Dermis blood vessel endothelial cell (primary cell): ENCODE measurements around the gene XPA. TPM values are rescaled to one million over a fixed set of nuclear protein-coding genes. Genes with fewer than 3 reads are reported as not detected.

ENCODE experiments used
- DNase-seq: peaks from one replicate; pipeline ENCODE4 v3.0.0; 2010
- total RNA-seq: library from RNA; depleted of rRNA; stranded (reverse); fragments of >200 nt; gene quantifications from 2 replicates; pipeline ENCODE4 v1.2.3, GENCODE V29; 2014

XPA gene
- total RNA-seq, 1 donor from 2014 or later = 8.3 TPM

DNA sequence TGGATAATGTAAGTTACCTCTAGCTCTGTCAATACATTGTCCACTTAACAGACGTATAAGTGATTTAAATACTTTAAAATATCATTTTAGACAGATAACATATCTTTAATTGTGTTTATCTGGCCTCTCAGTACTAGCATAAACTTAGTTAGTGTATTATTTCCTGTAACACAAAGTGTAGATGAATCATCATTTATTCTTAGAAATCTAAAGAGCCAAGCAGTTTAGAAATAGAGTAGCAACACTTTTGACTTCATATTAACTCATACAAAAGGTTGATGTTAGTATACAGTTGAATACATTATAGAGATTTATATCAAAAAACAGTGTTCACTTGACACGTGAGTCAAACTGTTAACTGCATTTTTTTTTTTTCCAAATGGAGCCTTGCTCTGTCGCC, 45.5 kb downstream of the XPA start:
- DNase-seq = peak; percentile 28

DNA sequence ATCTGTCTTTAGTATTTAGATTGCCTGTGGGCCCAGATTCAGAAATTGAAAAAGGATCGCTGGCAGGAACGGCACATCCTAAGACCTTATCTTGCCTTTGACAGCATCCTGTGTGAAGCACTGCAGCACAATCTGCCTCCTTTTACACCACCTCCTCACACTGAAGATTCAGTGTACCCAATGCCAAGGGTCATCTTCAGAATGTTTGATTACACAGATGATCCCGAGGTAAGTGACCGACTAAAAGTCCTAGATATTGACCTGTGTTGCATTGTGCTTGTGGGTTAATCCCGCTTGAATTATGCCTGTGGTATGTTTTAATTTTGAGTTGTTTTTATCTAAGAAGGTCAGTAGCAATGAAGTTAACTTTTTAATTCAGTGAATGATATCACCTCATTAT, 49.1 kb downstream of the XPA start:
- no peak for DNase-seq

DNA sequence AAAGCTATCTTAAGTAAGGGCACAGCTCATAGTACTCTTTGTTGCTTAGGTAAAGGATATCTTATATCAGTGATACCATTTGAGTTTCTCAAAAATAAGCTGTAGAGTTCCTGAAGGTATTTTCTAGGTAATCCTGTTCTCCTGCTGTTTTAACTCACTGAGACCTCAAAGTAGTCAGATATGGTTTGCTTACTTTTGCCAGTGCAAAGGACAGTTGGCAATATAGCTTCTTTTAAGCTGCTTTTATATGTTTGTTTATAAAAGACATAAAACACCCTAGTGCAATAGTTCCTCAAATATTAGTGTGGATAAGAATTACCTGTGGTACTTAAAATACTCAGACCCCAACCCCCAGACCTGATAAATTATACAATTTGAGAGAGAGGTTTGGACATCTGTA, 51.4 kb downstream of the XPA start:
- no peak for DNase-seq

DNA sequence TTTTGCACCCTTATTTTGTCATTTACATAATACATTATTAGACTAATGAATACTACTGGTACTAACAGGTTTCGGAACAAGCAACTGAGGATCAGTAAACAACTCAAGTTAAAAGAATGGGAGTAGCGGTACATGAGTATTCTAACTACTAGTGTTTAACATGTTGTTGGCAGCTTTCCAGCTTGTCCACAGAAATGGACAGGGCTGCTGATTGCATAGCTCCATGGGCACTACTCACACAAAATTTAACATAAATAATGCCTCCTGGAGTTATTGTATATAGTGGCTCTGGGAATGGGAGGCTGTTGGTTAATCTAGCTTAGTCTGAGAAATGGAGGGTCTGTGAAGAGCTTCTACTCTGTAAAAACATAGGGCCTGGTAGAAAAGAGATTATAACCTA, 56.8 kb downstream of the XPA start:
- peak; percentile 19 for DNase-seq

- DNase-seq = no peak
Measured at GRCh38 chr9:97638666-97639065, 58.5 kb downstream of the XPA start.

GRCh38 chr9:97636903-97637302, 60.2 kb downstream of the XPA start:
- DNase-seq = no peak

- DNase-seq = no peak
Measured at GRCh38 chr9:97635026-97635425, 62.1 kb downstream of the XPA start.

GRCh38 chr9:97633859-97634490, 63.2 kb downstream of the XPA start:
- peak; percentile 29 for DNase-seq

DNA sequence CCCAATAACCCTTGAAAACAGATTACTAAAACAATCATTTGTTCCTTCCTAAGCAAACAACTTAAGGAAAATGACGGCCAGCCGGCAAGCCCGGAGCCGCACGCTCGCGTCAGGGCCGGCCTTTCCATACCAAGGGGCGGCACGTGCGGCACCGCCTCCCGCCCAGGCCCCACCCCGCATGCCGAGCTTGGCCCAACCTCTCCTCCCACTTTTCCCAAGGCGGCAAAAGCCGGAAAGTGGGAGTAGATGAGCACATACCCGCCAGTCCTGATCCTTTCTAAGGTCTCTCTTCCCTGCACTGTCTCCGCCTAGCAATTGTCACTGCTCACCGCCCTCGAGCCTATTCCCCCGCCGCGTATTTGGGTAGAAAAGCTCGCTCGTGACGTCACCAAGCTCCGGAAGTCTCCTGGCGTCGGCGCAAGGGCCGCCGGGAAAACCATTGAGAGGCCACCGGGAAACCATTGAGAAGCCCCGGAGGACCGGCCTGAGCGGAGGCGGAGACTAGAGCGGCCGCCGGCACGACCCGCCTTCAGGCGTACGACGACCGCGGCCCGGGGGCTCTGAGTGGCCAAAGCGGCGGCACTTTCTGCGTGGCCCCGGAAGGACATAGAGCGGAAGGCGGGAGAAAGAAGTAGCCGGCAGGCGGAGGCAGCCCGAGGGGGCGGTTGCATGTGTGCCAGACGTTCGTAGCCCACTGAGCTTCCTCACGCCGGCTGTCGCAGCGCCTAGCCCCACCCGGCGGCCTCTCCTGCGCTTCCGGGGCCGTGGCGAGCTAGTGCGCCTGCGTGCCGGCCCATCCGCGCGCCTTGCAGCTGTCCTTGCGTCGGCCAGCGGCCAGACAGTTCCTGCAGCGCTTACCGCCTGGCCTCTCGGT, 63.9 kb downstream of the XPA start, which contains the start of the genes NCBP1 and TSTD2:
Gene NCBP1 (plus strand): TSS at position 837 of the 874 bp plus-strand sequence. CDS start 61 bp downstream, outside the sequence.
Gene TSTD2 (minus strand): TSS at position 384 of the 874 bp plus-strand sequence. CDS start 5,806 bp downstream, outside the sequence.
- peak; percentile 98 for DNase-seq

DNA sequence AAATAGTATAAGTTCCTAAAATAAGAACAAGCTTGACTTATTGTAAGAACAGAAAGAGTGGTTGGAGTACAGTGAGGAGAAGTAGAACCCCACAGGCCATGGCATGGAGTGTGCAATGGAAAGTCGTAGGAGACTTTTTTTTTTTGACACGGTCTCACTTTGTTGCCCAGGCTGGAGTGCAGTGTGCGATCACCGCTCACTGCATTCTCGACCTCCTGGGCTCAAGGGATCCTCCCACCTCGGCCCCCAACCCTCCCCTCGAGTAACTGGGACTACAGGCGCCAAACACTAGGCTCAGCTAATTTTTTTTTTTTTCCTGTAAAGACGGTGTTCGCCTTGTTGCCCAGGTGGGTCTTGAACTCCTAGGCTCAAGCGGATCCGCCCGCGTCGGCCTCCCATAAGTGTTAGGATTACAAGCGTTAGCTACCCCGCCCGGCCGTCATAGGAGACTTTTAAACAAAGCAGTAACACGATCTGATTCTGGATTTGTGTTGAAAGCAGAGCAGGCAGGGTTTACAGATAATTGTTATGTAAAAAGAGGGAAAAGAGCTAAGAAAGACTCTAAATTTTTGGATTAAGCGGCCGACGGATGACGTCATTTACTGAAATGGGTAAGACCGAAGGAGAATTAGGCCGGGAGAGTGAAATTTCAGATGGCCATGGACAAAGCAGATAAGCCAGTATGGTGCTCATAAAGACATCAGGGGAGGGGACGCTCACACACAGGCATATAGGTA, 64.7 kb downstream of the XPA start:
- no peak for DNase-seq

DNA sequence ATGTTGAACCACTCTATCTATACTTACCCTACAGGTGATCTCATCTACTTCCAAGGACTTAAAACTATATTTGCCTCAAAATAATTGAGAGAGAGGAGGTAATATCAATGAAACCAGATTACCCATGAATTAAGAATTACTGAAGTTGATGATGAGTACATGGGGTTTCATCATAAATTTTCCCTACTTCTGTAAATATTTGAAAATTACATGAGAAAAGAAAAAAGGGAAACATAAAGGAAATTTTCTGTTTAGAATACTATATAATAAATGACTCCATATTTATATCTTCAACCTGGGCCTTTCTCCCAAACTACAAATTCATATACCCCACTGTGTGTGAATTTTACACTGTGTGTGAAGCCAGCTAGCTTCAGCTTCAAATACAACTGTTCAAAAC, 66.5 kb downstream of the XPA start:
- no peak for DNase-seq

DNA sequence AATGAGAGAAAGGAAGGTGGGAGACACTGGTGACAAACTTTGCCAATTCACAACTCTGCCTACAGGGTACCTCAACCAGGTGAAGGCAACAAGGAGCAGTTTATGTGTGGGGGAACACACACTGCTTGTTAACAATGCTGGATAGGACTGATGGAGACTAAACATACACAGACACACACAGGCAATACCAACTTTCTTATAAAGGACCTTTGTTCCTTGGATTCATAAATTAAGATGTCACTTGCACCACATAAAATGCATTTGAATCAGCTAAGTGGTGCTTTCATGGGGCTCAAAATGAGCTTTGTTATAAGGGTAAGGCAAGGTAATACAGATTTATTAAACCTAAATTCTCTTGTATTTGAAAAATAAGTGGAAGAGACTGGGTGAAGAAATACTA, 68.0 kb downstream of the XPA start:
- DNase-seq = no peak

GRCh38 chr9:97628668-97629067, 68.5 kb downstream of the XPA start:
- no peak for DNase-seq

DNA sequence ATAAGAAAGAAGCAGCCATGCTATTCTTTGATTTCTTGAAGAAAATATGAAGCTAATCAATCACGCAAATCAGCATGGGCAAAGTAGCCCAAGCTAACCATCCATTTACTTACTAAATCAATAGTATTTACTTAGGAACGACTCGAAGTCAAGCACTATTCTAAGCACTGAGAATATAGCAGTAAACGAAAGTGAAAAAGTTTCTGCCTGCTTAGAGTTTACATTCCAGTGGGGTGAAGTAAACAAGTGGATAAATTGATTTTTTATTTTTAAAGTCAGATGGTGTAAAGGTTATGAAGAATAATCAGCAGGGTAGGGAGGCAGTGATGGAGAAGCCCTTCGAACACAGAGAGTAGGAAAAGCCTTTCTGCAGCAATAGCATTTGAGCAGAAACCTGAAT, 69.5 kb downstream of the XPA start:
- no peak for DNase-seq

- no peak for DNase-seq
Measured at GRCh38 chr9:97625620-97626019, 71.5 kb downstream of the XPA start.

Other genes with a start within 250 kb of the XPA start
- gene TMOD1, start 195.7 kb downstream of the XPA start, total RNA-seq = 3.7 and 5.2 TPM in 2 replicates
- 15.0 and 15.3 TPM in 2 replicates for gene TSTD2, start 64.0 kb downstream of the XPA start, total RNA-seq
- 42.2 and 53.7 TPM in 2 replicates for gene NCBP1, start 63.5 kb downstream of the XPA start, total RNA-seq
- 0.09 and 0.17 TPM in 2 replicates for gene FOXE1, start 155.9 kb upstream of the XPA start, total RNA-seq
- gene TRMO, start 225.2 kb upstream of the XPA start, total RNA-seq = 18.5 and 19.2 TPM in 2 replicates
- not detected in 2 replicates for gene HEMGN, start 240.8 kb upstream of the XPA start, total RNA-seq